ENCODE data around the gene UBA6. TPM values are rescaled to one million over a fixed set of nuclear protein-coding genes. Genes with fewer than 3 reads are reported as not detected.

Gene UBA6
- total RNA-seq, 2 donors from 2014 or later, result 22.4 to 28.6 TPM

DNA sequence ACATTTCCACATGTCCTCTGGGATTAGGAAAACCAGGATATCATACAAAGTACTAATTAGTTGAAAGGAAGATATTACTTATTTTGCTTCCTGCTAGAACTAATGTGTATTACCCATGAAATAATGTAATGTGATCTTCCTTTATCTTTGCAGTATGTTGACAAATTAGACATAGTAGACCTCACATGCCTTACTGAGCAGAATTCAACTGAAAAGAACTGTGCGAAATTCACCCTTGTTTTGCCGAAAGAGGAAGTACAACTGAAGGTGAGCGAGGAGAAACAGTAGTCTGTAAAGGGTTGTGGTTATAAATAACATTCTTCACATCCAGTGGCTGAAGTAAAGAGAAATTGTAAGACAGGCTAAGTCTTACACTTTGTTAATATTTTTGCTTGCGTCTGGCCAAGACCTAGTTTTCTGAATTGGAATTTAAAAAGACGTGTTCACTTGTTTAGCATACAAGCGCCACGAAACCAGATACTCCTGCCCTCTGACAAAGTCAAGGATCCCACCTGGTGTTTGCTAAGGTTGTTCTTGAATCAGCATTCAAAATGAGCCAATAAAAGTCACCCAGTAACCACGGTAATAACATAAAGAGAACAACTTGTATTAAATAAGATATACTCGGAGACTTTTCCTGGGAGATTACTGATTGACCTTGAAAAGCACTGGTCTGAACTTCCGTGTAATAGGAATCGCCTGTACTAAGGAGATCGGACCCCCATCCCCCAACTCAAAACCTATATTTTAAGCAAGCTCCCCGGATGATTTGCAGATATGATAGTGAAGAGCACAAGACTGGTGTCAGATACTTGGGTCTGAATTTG lies 125.5 kb downstream of the UBA6 start:
- no peaks in the 10 kb centered on the region for H3K36me3 ChIP-seq
- H3K27ac ChIP-seq, result no peak overlapping the region
- no peak for DNase-seq (ENCODE audit: low spot score)
- TF ChIP-seq, protein P1, sequence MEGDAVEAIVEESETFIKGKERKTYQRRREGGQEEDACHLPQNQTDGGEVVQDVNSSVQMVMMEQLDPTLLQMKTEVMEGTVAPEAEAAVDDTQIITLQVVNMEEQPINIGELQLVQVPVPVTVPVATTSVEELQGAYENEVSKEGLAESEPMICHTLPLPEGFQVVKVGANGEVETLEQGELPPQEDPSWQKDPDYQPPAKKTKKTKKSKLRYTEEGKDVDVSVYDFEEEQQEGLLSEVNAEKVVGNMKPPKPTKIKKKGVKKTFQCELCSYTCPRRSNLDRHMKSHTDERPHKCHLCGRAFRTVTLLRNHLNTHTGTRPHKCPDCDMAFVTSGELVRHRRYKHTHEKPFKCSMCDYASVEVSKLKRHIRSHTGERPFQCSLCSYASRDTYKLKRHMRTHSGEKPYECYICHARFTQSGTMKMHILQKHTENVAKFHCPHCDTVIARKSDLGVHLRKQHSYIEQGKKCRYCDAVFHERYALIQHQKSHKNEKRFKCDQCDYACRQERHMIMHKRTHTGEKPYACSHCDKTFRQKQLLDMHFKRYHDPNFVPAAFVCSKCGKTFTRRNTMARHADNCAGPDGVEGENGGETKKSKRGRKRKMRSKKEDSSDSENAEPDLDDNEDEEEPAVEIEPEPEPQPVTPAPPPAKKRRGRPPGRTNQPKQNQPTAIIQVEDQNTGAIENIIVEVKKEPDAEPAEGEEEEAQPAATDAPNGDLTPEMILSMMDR (IDR thresholded peaks at IDR 0.05), result no peak
- no peaks in the 10 kb centered on the region for H3K9me3 ChIP-seq
- no peak overlapping the region for H3K4me3 ChIP-seq
- H3K27me3 ChIP-seq, result no peaks in the 10 kb centered on the region
- no peaks in the 10 kb centered on the region for H3K4me1 ChIP-seq

DNA sequence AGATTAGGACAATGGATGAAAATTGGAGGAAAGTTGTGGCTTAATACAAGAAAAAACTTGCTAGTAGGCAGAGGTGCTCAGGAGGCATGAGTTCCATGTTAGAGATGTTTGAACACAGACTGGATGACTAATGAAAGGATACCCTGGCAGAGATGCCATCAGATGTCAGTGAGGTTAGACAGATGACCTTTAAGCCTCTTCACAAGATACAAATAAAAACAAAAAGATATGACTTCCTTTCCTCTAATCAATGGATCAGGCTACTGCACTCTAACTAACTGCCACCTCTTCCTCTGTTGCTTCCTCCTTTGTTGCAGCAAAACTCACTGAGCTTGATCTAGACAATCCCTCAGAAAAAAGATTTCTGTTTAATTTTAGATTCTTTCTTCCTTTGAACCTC lies 127.8 kb downstream of the UBA6 start:
- Histone ChIP-seq H3K4me3 (no peak overlapping the region), H3K27ac (no peak overlapping the region), H3K4me1 (no peaks in the 10 kb centered on the region), H3K9me3 (no peaks in the 10 kb centered on the region), H3K27me3 (no peaks in the 10 kb centered on the region), H3K36me3 (no peaks in the 10 kb centered on the region)
- DNase-seq (ENCODE audit: low spot score), result no peak
- TF ChIP-seq, protein P1 (IDR thresholded peaks at IDR 0.05), result no peak

DNA sequence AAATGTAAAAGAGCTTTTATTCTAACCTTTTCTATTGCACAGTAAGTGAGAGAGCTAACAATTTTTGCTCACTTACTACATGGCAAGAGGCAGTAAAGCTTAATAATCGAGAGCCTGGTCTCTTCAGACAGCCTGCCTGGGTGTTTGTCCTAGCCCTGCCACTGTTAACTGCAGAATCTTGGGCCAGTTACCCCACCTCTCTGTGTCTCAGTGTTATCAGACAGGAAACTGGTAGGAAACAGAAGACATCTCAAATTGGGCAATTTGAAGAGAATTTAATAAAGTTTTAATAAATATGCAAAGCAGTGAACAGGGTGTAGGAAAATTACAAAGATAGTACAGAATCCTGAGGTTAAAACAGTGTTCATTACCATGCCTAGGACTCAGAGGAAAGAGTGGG lies 129.0 kb downstream of the UBA6 start:
- Histone ChIP-seq H3K27ac (no peak overlapping the region), H3K27me3 (no peaks in the 10 kb centered on the region), H3K4me1 (no peaks in the 10 kb centered on the region), H3K36me3 (no peaks in the 10 kb centered on the region), H3K9me3 (no peaks in the 10 kb centered on the region), H3K4me3 (no peak overlapping the region)
- no peak for DNase-seq (ENCODE audit: low spot score)
- TF ChIP-seq, protein P1 (IDR thresholded peaks at IDR 0.05), result no peak

GRCh38 chr4:67570537-67570936 lies 130.4 kb downstream of the UBA6 start:
- TF ChIP-seq, protein P1 (IDR thresholded peaks at IDR 0.05), result no peak
- Histone ChIP-seq H3K27me3 (no peaks in the 10 kb centered on the region), H3K9me3 (no peaks in the 10 kb centered on the region), H3K4me3 (no peak overlapping the region), H3K4me1 (no peaks in the 10 kb centered on the region), H3K36me3 (no peaks in the 10 kb centered on the region), H3K27ac (no peak overlapping the region)
- no peak for DNase-seq (ENCODE audit: low spot score)

DNA sequence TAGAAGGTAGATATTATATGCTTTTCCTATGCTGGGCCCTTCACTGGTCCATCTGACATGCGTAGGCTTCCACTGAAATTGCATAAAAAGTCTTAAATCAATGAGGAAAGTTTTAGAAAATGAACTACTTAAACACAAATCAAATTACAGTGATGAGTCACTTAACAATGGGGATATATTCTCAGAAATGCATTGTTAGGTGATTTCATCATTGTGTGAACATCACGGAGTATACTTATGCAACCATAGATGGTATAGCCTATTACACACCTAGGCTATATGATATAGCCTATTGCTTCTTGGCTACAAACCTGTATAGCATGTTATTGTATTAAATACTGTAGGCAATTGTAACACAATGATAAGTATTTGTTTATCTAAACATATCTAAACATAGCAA lies 132.1 kb downstream of the UBA6 start:
- TF ChIP-seq, protein P1 (IDR thresholded peaks at IDR 0.05), result no peak
- Histone ChIP-seq H3K4me1 (no peaks in the 10 kb centered on the region), H3K4me3 (no peak overlapping the region), H3K36me3 (no peaks in the 10 kb centered on the region), H3K27me3 (no peaks in the 10 kb centered on the region), H3K9me3 (no peaks in the 10 kb centered on the region), H3K27ac (no peak overlapping the region)
- no peak for DNase-seq (ENCODE audit: low spot score)

DNA sequence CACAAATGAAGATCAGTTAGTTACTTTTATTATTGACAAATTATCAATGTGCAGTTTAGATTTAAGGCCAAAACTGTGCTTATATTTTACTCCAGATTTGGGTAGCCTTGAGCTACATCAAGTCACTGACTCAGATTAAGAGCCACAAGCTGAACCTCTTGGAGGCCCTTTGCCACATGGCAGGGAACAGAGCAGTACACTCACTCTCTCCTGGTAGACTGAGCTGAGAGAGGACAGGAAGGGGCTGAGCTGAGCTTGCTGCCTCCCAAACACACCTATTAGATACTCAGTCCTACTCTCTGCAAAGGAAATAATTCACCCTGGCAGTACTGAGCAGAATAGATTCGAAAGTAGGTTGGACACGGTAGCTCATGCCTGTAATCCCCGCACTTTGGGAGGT lies 134.6 kb downstream of the UBA6 start:
- Histone ChIP-seq H3K4me3 (no peak overlapping the region), H3K9me3 (no peaks in the 10 kb centered on the region), H3K36me3 (no peaks in the 10 kb centered on the region), H3K27ac (no peak overlapping the region), H3K4me1 (no peaks in the 10 kb centered on the region), H3K27me3 (no peaks in the 10 kb centered on the region)
- TF ChIP-seq, protein P1 (IDR thresholded peaks at IDR 0.05), result no peak
- DNase-seq (ENCODE audit: low spot score), result no peak
